GM04503 (cell line): ENCODE results near the gene CCT8L2.
"Not testable (repeated sequence)": the region's sequence is repeated elsewhere in the genome, so short reads cannot be mapped to it uniquely, and the experiment has no call there.

ENCODE experiments used
- DNase-seq: peaks from one replicate; pipeline ENCODE4 v3.0.0-alpha.2; 2012; ENCODE audit warnings: low read depth

CCT8L2 gene

DNA sequence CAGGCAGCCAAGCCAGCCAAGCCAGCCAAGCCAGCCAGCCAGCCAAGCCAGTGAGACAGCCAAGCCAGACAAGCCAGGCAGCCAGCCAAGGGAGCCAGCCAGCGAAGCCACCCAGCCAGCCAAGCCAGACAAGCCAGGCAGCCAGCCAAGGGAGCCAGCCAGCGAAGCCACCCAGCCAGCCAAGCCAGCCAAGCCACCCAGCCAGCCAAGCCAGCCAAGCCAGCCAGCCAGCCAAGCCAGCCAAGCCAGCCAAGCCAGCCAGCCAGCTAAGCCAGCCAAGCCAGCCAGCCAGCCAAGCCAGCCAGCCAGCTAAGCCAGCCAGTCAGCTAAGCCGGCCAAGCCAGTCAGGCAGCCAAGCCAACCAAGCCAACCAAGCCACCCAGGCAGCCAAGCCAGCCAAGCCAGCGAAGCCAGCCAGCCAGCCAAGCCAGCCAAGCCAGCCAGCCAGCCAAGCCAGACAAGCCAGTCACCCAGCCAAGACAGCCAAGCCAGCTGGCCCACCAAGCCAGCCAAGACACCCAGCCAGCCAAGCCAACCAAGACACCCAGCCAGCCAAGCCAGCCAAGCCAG, 34.1 kb downstream of the CCT8L2 start:
- not testable (repeated sequence) for DNase-seq

DNA sequence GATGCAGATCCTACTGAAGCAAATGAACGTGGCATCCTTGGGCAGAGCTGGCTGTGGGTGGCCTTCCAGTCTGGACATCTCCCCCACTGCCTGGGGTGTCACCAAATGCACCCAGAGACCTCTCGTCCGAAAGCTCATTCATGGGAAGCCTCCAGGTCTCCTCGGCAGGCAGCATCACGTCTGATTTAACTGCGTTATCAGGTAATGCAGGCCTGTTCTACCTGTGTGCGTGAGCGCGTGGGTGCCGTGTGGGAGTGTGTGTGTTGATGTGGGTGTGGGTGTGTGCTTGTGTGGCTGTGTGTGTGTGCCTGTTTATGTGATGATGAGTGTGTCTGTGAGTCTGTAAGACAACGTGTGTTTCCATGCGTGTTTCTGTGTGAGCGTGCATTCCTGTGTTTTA, 35.1 kb downstream of the CCT8L2 start:
- DNase-seq: not testable (repeated sequence)

DNA sequence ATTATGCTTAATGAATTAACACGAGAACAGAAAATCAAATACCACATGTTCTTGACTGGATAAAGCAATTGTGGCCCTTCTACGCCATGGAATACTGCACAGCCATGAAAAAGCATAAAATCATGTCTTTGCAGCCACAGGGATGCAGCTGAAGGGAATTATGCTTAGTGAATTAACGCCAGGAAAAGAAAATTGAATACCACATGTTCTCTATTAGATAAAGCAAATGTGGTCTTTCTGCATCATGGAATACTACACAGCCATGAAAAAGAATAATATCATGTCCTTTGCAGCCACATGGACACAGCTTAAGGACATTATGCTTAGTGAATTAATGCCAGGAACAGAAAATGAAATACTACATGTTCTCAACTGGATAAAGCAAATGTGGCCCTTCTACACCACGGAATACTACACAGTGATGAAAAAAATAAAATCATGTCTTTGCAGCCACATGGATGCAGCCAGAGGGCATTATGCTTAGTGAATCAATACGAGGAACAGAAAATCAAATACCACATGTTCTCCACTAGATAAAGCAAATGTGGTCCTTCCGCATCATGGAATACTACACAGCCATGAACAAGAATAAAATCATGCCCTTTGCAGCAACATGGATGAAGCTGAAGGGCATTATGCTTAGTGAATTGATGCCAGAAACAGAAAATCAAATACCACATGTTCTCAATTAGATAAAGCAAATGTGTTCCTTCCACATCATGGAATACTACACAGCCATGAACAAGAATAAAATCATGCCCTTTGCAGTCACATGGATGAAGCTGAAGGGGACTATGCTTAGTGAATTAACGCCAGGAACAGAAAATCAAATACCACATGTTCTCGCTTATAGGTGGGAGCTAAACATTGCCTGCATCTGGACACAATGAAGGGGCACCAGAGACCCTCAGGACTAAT, 37.3 kb downstream of the CCT8L2 start:
- DNase-seq: not testable (repeated sequence)

DNA sequence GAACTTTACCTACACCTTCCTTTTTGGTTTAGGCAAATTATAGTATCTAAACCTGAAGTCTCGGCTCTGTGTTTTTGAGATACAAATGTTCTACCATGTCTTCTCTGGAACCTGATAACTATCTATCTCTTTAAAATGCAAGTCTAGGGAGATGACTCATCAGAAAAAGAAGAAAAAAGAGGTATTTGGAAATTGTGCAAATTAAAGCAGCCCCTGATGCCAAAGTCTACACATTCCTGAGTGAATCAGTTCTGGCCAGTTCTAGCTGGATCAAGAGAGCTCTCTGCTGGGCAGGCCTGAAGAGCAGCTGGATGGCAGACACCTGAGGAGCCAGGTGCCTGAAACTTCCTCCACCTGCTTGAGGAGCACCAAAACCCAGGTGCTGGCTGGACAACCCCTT, 49.3 kb downstream of the CCT8L2 start:
- DNase-seq: not testable (repeated sequence)
